Kidney glomerular epithelial cell (primary cell): Measurements from ENCODE around the gene PCNX2.

ENCODE experiments used
- DNase-seq: peaks from one replicate; lab custom pipeline; 2025; lab: John Stamatoyannopoulos, UW

The PCNX2 gene

DNA sequence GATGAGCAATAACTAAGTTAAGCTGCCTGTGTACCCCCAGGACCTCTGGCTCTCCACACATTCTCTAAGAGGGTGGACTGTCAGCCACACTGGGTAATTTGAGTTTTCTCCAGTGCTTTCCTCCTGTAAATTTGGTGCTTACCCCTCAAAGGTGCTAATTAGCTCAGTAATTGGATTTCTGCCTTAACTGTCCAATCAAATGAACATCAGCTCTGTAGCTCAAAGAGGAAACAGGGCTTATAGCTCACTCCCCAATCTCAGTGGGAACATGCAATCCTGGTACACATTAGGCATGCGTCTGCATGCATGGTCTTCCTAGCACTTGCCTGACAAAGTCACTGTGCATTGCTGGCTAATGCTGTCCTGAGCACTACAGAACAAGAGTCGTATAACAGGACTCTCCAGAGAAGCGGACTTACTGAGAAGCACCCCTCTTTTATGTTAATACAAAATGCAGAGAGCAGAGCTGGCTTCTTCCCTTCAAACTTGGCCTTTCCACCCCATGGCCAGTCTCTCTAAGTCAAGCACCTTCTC, 235.0 kb downstream of the PCNX2 start:
- no peak for DNase-seq

DNA sequence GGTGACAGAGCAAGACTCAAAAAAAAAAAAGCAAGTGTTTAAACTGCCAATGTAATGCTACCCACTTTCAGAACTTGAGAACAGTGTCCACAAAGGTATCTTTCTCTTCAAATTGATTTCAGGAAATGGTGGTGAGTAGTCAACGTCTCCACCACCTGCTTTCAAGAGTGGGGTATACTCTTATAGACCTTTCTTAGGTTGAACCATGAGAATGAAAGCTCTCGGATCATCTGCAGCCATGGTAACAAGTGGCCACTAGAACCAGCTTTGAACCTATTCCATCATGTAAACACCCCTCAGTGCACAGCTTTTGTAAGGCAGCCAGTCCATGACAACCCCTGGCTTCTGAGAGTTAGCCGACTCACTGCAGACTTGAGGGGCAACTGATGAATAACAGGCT, 237.7 kb downstream of the PCNX2 start:
- no peak for DNase-seq

DNA sequence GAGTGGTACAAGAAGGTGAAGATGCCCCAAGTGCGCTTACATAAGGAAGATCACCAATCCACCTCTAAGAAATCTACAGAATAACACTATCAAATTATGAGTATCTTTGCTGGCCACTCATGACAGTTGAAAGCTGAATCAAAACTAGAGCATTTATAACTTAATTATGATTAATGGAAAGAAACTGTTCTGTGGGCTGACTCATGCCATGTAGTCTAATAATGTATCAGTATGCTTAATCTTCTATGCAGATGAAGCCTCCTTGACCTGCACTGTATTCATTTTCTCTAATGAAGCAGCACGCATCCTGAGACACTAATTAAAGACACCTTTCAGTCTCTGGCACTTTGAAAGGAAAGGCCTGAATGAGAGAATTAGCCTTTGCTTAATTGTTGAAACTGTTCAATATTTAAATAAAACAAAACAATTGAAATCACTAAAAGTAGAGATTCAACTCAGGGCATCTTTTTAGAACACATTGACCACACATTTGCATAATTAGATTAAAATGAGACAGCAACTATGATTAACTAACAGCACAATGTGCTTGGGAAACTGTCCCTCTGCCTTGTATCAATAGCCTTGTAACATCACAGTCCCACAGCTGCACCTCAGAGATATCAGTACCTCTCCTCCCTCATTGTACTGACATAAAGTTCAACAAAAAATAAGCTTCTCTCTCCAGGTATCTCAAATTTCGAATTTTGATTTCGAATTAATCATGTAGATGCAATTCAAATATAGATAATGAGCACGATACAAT, 239.5 kb downstream of the PCNX2 start:
- DNase-seq = no peak

DNA sequence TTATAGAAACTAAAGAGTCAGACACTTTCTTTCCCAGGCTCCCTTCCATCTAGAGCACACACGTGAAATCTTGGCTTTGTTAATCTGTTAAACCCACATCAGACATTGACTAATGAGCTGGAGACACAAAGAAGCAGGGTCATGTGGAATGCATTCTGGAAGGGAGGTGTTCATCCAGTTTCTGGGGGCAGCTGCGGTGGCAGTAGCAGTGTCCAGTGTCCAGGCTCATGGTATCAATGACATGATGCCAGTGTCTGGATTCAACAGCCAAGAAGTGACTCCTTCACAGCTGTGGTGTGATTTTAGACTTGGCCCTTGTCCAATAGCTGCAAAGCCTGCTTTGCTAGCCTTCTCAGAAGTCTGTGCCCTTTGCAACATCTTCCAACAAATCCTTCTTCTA, 249.9 kb downstream of the PCNX2 start:
- no peak for DNase-seq

DNA sequence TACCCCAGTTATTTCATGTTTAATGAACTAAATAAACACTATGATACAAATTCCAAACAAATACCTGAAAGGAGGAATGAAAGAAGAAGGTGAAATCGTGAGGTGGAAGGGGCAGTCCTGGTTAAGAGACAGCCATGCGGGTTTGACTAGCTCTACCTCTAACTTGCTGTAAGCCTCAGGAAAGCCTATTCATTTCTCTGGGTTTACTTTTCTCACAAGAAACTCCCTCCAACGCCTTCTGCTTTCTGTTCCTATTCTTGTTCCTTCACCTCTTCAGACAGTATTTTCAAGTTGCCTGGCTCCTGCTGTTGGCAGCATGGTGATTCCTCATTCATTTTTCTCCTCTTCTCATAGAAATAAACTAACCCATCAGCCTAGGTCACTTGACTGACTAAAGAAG, 252.7 kb downstream of the PCNX2 start:
- no peak for DNase-seq

DNA sequence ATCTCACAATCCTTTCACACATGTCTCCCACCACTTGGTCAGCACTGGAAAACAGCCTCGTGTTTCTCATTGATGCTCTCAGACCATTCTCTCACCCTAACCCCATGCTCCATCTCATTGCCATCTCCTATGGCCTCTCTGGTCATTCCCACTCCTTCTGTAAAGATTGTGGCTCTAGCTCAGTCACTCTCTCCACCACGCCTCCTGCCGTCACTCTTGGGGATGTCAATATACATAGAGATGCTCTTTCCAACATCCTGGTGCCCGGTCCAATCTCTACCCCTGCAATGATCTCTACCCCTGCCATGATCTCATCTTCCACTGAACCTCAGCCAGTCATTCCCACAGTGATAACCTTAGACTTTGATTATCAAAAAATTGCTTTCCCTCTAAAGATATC, 255.0 kb downstream of the PCNX2 start:
- DNase-seq = no peak

DNA sequence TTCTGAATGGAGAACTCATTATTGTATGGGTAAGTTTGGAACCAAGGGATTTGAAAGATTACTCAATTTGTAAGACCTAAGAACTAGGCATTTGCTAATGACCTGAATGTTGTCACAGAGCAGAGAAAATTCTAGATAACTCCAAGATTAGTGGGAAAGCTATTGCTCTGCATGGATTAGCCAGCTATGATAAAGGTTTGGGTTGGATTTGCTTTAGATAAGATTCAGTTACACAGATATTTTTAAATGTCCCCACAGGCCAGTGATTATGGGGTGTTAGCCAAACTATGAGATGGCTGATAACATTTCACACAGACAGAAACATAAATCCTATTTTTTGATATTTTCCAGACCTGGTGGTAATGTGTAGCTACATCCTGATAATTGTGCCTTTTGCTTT, 256.9 kb downstream of the PCNX2 start:
- DNase-seq = no peak

DNA sequence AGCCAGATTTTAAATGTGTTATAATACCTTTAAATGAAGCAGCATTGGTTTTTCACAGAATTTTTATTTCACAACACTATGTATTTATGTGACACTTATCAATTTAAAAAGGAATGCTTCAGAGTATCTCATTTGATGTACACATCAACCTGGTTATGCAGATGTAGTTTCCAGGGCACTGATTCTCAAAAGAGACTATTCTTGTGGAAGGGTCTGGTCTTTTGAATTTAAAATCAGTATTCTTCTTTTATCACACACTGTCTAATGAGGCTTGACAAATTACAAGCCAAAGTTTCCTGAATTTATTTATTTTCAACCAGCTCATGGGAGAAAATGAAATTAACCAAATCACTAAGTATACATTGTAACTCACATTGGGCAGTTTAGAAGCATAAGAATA, 257.7 kb downstream of the PCNX2 start:
- no peak for DNase-seq

DNA sequence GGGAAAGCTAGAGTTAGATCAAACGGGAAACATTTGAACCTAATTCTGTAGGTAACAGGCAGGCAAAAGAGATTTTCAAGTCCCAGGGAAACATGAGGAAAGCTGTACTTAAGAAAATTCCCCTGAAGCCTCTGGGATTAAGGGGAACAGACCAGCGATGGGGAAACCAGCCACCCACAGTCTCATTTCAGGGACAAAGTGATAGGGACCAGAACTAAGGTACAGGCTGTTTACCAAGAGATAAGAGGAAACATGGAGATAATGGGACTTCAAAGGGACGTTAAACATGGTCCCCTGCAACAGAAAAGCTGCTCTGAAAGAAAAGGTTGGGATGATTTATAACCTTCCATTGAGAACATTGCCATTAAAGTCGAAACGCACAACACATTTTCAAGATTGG, 260.7 kb downstream of the PCNX2 start:
- DNase-seq = no peak

DNA sequence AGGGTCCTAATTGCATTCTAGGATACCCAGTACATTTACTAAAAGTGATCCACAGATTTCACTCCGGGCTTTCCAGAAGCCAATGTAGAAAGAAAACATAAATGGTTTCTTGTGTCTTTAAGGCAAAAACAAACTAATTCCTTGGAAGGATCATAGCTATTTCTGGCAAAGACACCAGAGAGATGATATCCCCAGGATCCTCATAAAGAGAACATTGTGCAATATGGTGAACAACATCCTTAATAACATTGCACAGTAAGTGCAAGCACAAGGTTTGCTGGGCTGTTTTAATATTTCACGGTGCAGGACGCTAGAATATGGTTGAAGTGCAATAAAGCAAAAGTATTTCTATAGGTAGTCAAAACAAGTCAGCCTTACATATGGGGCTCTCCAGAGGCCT, 262.2 kb downstream of the PCNX2 start:
- no peak for DNase-seq

DNA sequence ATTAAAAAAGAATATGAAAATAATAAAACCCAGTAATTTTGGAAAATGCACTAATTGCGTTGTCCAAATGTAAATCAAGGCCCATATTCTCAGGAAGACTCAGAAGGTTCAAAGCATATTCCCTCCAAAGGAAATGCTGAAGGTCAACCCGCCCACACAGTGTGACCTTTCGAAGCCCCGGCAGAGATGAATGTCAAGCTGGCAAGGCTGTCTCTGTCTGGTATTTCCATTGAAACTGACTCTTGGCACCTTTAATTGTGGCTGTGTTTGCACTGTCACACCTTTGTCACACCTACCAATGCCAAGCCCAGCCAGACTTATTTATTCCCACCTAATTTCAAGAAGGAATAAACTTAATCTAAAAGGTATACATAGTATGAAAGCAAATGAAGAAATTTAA, 262.6 kb downstream of the PCNX2 start:
- DNase-seq = no peak

DNA sequence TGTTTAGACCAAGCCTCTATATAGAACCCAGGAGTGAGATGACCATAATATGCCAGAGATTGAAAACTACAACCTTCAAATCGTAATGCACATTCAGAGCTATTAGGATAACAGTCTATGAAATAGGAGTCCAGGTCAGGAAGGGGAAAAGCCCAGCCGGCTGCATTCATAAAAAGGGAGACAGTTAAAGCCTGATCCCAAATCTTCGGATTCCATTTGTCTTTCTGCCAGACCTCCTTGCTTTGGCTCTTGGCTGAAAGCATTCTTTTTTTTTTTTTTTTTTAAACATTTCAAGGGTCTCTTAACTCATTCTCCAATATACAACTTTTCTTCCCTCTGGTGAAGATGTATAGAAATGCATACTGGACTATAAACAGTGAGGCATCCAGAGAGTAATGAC, 264.0 kb downstream of the PCNX2 start:
- no peak for DNase-seq

DNA sequence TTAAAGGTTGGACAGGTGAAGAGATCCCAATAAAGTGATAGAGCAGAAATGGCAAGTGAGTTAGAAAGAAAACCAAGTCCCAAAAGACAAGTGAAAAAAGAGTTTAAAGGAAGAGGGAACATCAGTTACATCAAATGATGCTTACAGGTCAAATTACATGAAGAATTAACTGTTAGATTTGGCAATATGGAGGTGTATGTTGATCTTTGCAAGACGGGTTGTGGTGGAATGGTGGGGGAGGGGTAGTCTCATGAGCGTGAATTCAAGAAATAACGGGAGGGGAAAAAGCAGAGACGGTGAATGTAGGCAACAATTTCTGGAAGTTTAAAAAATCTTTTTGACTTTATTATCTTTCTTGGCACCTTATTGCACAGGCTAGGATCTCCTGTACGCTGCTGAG, 268.5 kb downstream of the PCNX2 start:
- no peak for DNase-seq

DNA sequence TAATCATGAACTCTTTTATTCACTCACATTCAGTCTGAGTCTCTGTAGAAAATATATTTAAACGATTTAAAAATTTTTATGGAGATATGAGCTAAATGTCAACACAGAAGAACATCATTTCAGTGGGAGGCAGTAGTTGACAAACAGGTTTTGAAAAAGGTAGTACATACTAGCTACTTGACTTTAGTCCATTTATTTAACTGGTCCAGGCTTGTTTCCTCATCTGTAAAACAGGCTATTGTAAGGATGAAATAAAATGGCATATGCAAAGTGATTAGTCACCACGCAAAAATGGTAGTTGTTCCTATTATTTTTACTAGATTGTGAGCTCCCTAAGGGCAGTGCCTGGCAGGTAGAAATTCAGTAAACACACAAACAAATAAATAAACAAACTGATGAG, 270.0 kb downstream of the PCNX2 start:
- no peak for DNase-seq

DNA sequence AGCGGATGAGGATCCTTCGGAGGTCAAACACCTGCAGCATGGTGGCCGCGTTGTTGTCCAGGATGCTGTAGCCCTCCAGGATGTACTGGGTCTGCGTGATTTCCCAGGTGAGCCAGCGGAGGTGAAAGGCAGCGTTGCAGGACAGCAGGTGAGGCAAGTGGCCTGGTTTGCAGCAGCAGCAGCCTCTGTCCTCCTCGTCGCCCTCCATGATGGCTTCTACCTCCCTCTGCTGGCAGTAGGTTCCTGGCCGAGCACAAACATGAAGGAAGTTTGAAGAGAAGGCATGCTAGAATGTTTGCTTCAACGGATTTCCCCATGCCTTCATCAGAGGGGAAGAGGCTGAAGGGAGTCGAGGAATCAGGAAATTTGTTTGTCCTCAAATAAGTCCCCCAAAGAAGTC, 270.4 kb downstream of the PCNX2 start:
- no peak for DNase-seq

DNA sequence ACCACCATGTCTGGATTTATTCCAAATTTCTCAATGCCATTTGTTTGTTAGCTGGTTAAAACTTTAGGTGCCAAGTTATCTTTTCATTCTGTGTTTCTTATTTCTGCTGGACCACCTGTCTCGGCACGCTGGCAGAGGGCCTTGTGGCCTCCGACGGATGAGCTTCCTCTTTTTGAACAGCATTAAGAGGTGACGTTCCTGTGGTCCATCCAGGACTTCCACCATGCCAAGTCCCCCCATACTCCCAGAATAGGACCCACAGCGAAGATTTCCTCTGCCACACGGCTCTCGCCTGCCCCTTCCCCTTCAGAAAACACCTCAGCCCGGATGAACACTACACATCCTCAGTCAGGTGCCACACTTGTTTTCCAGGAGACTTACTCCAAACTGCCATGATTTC, 271.3 kb downstream of the PCNX2 start:
- no peak for DNase-seq

DNA sequence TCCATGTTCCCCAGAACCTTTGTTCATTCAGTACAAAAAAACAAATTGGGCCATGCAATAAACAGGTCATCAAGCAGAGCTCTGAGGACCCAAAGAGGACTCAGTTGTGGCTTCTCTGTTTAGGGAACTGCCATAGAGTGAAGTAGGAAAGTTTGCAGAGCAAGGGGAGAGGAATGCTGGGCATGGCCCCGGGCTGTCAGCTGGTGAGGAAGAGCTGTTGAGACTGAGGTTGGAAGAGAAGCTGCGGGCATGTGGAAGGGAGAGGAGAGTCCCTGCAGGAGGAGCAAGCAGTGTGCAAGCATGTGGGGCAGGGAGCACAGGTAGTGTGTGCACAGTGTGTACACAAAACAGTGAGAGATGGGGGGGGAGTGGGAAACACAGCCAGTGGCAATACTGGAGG, 273.3 kb downstream of the PCNX2 start:
- no peak for DNase-seq

DNA sequence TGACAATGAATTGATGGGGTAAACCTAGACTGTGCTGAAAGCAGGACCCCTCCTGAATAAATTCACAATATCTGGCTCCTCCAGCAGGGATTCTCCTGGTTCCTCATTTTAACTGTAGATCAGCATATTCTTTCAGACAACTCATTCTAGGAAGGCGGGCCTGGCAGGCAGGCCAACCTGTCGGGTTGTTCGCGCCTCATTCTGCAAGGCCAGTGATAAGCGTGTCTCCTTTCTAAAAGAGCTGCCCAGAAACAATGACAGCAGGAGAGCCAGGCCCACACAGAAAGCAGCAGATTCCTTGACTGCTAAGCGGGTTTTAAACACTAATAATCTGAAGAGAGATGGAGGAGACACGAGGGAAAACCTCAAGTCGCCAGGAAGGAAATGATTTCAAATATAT, 275.1 kb downstream of the PCNX2 start:
- no peak for DNase-seq

DNA sequence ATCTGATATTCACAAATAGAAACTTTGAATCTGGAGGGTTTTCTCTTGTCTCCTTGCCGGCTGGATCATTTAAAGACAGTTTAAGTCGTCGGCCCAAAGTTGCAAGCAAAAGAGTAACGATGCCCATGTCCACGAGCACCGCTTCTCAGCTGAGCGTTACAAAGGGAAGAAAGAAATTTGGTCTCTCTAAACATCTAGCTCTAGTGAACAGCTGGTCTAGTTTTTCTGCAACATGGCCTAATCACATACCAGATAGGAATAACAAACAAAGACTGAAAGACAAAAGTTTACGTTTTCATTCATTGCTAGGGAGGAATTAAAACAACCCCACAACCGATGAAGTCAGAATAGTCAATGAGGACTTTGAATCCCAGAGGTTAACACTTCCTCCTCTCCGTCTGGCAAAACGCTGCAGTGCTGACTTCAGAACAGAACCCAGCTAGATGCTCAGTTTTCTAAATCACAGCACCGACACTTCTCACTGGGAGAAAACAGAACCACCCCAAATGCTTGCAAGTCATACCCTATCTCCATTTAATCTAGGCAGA, 275.7 kb downstream of the PCNX2 start:
- no peak for DNase-seq

DNA sequence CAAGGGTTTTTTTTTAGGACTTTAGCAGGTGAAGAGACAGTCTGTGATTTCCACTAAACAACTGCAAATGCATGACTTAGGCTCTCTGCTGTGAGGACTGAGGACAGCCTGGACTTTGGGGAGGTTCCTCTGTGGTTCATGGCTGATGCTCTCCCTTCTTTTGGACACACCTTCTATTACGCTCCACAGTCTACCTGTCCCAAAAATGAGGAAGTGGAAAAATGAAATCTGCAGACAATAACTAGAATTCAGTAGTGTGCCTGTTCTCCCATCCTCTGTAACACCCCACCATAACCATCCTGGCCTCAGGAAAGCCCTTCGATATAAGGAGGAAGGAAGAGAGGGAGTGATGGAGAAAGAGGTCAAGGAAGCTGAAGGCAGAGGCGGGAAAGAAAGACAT, 276.4 kb downstream of the PCNX2 start:
- no peak for DNase-seq

DNA sequence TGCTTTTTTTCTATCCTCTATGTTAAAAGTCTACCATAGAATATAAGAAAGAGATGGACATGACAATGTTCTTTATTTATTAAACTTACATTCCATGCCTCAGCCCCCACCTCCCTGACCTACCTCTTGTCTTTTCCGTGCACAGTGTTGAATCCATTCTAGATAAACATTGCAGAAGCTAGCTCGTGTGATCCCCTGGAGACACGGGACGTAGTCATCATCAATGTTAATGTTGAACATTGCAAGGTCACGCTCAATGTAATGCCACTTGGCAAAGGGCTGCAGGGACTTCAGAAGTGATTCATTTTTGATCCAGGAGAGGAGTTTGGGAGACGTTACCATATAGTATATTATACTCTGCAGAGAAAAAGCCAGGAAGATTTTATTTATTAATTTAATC, 278.7 kb downstream of the PCNX2 start:
- no peak for DNase-seq

DNA sequence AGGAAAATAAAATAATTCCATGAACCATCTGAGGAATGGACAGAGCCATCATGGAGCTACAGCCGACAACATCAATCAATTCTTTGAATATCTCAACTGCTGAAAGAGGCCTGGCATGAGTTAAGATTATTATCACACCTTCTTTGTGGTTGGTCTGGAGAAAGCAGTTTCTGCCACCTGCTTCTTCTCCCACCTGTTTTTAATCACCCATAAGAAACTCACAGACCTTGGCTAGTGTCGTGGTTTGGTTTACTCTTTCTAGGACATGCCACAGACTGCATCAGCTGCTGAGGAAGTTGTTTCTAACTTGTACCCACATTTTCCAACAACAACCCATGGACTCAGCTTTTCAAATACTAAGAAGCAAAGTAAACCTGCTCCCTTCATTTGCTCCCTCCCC, 279.6 kb downstream of the PCNX2 start:
- no peak for DNase-seq

DNA sequence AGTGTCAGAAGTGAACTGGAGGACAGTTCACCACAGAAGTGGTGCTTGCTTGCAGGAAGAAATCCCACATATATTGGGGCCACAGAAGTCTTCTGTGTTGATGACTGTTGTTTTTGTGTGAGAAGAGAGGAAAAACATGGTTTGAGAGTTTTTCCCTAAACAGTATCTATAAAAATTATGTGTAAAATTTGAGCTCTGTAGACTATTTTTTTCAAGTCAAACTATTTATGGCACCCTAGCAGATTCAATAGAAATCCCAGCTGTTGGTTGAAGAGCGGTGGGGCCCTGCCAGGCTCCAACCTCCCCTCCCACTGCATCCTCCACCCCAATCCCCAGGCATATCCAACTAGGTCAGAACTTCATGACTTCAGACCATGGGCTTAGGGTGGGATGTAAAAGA, 283.5 kb downstream of the PCNX2 start:
- DNase-seq = no peak

DNA sequence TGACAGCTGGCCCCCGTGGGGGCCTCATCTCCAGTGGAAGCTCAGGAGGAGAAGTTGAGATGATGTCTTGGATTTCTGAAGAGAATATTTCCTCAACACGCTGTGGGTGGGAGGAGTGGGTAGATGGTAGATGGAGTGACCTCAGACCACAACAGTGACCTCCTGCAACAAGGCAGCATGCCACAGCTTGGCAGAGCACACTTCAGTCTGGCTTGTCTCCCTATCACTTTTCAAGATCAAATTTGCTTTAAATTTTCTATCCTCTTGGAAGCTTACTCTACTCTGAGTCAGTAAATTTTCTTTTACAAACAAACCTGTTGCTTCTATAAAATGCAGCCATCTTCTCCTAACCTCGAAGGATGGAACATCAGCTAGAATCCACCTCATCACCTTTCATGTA, 285.4 kb downstream of the PCNX2 start:
- DNase-seq = no peak
